H9 (cell line): Measurements from ENCODE around the gene CPM. TPM values are rescaled to one million over a fixed set of nuclear protein-coding genes. Genes with fewer than 3 reads are reported as not detected.

Experiments
- DNase-seq: peaks from one replicate; pipeline ENCODE4 v3.0.0-alpha.2; 2017
- H2AFZ ChIP-seq: one replicate; pipeline ENCODE4 v1.6.1; 2013; ENCODE audit warnings: mild to moderate bottlenecking, low read length, control low read depth, moderate library complexity
- H2AK5ac ChIP-seq: 2 replicates; pipeline ENCODE4 v1.6.1; 2013; ENCODE audit warnings: low read length, control low read depth, mixed read lengths; ENCODE audit not compliant: insufficient read length
- H2BK120ac ChIP-seq: one replicate; pipeline ENCODE4 v1.6.1; 2013; ENCODE audit warnings: low read depth, mild to moderate bottlenecking, low read length, control low read depth, inconsistent platforms; ENCODE audit not compliant: poor library complexity, severe bottlenecking
- H2BK12ac ChIP-seq: 2 replicates; pipeline ENCODE4 v1.6.1; 2013; ENCODE audit warnings: low read length, control low read depth, mixed read lengths, low read depth; ENCODE audit not compliant: insufficient read length
- H2BK15ac ChIP-seq: 2 replicates; pipeline ENCODE4 v1.6.1; 2013; ENCODE audit warnings: low read depth, low read length, control low read depth
- H2BK20ac ChIP-seq: one replicate; pipeline ENCODE4 v1.6.1; 2013; ENCODE audit warnings: low read depth, mild to moderate bottlenecking, low read length, control low read depth, inconsistent platforms; ENCODE audit not compliant: poor library complexity, severe bottlenecking
- H2BK5ac ChIP-seq: 2 replicates; pipeline ENCODE4 v1.6.1; 2013; ENCODE audit warnings: low read length, control low read depth, mixed read lengths; ENCODE audit not compliant: insufficient read length
- H3K14ac ChIP-seq: 2 replicates; pipeline ENCODE4 v1.6.1; 2013; ENCODE audit warnings: low read length, control low read depth; ENCODE audit not compliant: insufficient read depth
- H3K18ac ChIP-seq: 2 replicates; pipeline ENCODE4 v1.6.1; 2013; ENCODE audit warnings: low read depth, mild to moderate bottlenecking, mixed read lengths, low read length, control low read depth; ENCODE audit not compliant: insufficient read length
- H3K23ac ChIP-seq: 2 replicates; pipeline ENCODE4 v1.6.1; 2013; ENCODE audit warnings: low read length, control low read depth, mixed read lengths, low read depth; ENCODE audit not compliant: insufficient read length
- H3K23me2 ChIP-seq: 2 replicates; pipeline ENCODE4 v1.6.1; 2013; ENCODE audit warnings: low read depth, mild to moderate bottlenecking, mixed read lengths, low read length, control low read depth; ENCODE audit not compliant: insufficient read length, poor library complexity, severe bottlenecking
- H3K27ac ChIP-seq: 2 replicates; pipeline ENCODE4 v1.5.1; 2013; ENCODE audit warnings: low read length, control low read depth, mixed read lengths, low read depth; ENCODE audit not compliant: insufficient read length
- H3K27me3 ChIP-seq: 2 replicates; pipeline ENCODE4 v1.6.1; 2013; ENCODE audit warnings: low read length, control low read depth, inconsistent platforms; ENCODE audit not compliant: insufficient read depth
- H3K4ac ChIP-seq: 2 replicates; pipeline ENCODE4 v1.6.1; 2013; ENCODE audit warnings: low read depth, mild to moderate bottlenecking, control low read depth, inconsistent platforms, low read length, moderate library complexity
- H3K4me1 ChIP-seq: 2 replicates; pipeline ENCODE4 v1.6.1; 2013; ENCODE audit warnings: low read length, control low read depth, inconsistent platforms; ENCODE audit not compliant: insufficient read depth
- H3K4me2 ChIP-seq: 2 replicates; pipeline ENCODE4 v1.6.1; 2013; ENCODE audit warnings: low read length, control low read depth, mixed read lengths; ENCODE audit not compliant: insufficient read length, insufficient read depth
- H3K56ac ChIP-seq: 2 replicates; pipeline ENCODE4 v1.6.1; 2013; ENCODE audit warnings: low read depth, mild to moderate bottlenecking, mixed read lengths, low read length, control low read depth; ENCODE audit not compliant: insufficient read length
- H3K79me1 ChIP-seq: 2 replicates; pipeline ENCODE4 v1.6.1; 2013; ENCODE audit warnings: low read depth, mild to moderate bottlenecking, moderate library complexity, low read length, control low read depth, inconsistent platforms; ENCODE audit not compliant: insufficient read depth, poor library complexity, severe bottlenecking
- H3K79me2 ChIP-seq: 2 replicates; pipeline ENCODE4 v1.6.1; 2013; ENCODE audit warnings: low read length, control low read depth, inconsistent platforms; ENCODE audit not compliant: insufficient read depth
- H3K9ac ChIP-seq: 2 replicates; pipeline ENCODE4 v1.6.1; 2013; ENCODE audit warnings: low read length, control low read depth, mixed read lengths; ENCODE audit not compliant: insufficient read length; ENCODE audit errors: extremely low read depth
- H3K9me3 ChIP-seq: one replicate; pipeline ENCODE4 v1.6.1; 2013; ENCODE audit warnings: low read depth, low read length, inconsistent platforms; ENCODE audit not compliant: control insufficient read depth
- H3T11ph ChIP-seq: one replicate; pipeline ENCODE4 v1.6.1; 2013; ENCODE audit warnings: mild to moderate bottlenecking, low read length, control low read depth, inconsistent platforms
- H4K20me1 ChIP-seq: one replicate; pipeline ENCODE4 v1.6.1; 2013; ENCODE audit not compliant: control insufficient read depth, insufficient read length, insufficient read depth
- H4K5ac ChIP-seq: 2 replicates; pipeline ENCODE4 v1.6.1; 2013; ENCODE audit warnings: low read depth, mild to moderate bottlenecking, mixed read lengths, low read length, control low read depth; ENCODE audit not compliant: insufficient read length
- H4K8ac ChIP-seq: replicated peaks from 2 replicates; pipeline ENCODE4 v1.6.1; 2013; ENCODE audit warnings: low read length, control low read depth, mixed read lengths, low read depth; ENCODE audit not compliant: insufficient read length
- H4K91ac ChIP-seq: 2 replicates; pipeline ENCODE4 v1.6.1; 2013; ENCODE audit warnings: low read depth, mild to moderate bottlenecking, moderate library complexity, mixed read lengths, low read length, control low read depth; ENCODE audit not compliant: insufficient read length
- H3K27ac Mint-ChIP-seq, 3 experiments: 2 replicates in 2 of 3; 3 replicates in 1 of 3; pipeline ENCODE4 v1.8.0; 2020 to 2021; ENCODE audit warnings: mixed read lengths in 3 of 3, mild to moderate bottlenecking in 1 of 3, moderate library complexity in 1 of 3
- H3K27me3 Mint-ChIP-seq: 2 replicates; pipeline ENCODE4 v1.8.0; 2021; ENCODE audit warnings: low read depth, mild to moderate bottlenecking, moderate library complexity, mixed read lengths
- H3K36me3 Mint-ChIP-seq, 3 experiments: 2 replicates in 2 of 3; 3 replicates in 1 of 3; pipeline ENCODE4 v1.8.0; 2020 to 2021; ENCODE audit warnings: low read depth in 3 of 3, mixed read lengths in 3 of 3; ENCODE audit not compliant: insufficient read depth in 1 of 3
- H3K4me1 Mint-ChIP-seq, 2 experiments: 2 replicates each; pipeline ENCODE4 v1.8.0; 2020; ENCODE audit warnings: mixed read lengths in 2 of 2
- H3K4me3 Mint-ChIP-seq, 2 experiments: 2 replicates in 1 of 2; 3 replicates in 1 of 2; pipeline ENCODE4 v1.8.0; 2020 to 2021; ENCODE audit warnings: mild to moderate bottlenecking in 2 of 2, mixed read lengths in 2 of 2, moderate library complexity in 1 of 2
- H3K9me3 Mint-ChIP-seq, 2 experiments: 2 replicates in 1 of 2; 3 replicates in 1 of 2; pipeline ENCODE4 v1.8.0; 2020; ENCODE audit warnings: mild to moderate bottlenecking in 2 of 2, mixed read lengths in 2 of 2, moderate library complexity in 1 of 2
- CTCF ChIP-seq: fragments of 200-600 bp; sonication (generic); conservative IDR thresholded peaks from 3 replicates; pipeline ENCODE4 v1.8.0; 2021; ENCODE audit warnings: antibody characterized with exemption, mild to moderate bottlenecking
- WGBS: extraction: QIAGEN DNeasy Blood & Tissue Kit; methylation state at CpG from one replicate; pipeline ENCODE4 v1.1.7; 2013; ENCODE audit warnings: missing lambda C conversion rate, low lambda C conversion rate, mixed read lengths; ENCODE audit not compliant: insufficient read length; ENCODE audit errors: extremely low coverage; 5-methylcytosine and 5-hydroxymethylcytosine counted together
- total RNA-seq: library from RNA; stranded (reverse); gene quantifications from 2 replicates; pipeline ENCODE4 v1.2.1, GENCODE V29; 2021

The CPM gene
- total RNA-seq, 1 experiment from 2014 or later, result 1.2 TPM

- Histone ChIP-seq H3K14ac (no peak overlapping the region), H2BK5ac (no peak overlapping the region), H3K23ac (no peak overlapping the region), H2BK12ac (no peak overlapping the region), H3K4me2 (no peak overlapping the region), H4K91ac (no peak overlapping the region), H3K23me2 (no peaks in the 10 kb centered on the region), H3K56ac (no peak overlapping the region), H3K27ac (no peak overlapping the region), H3K9ac (no peak overlapping the region), H4K20me1 (no peaks in the 10 kb centered on the region), H3T11ph (no peak overlapping the region), H2BK15ac (no peak overlapping the region), H3K18ac (no peak overlapping the region), H3K4me1 (no peaks in the 10 kb centered on the region), H4K5ac (no peak overlapping the region), H2BK20ac (no peak overlapping the region), H2BK120ac (no peak overlapping the region), H4K8ac (no peak overlapping the region), H3K79me1 (no peaks in the 10 kb centered on the region), H3K4ac (no peak overlapping the region), H2AK5ac (no peak overlapping the region), H3K9me3 (no peaks in the 10 kb centered on the region), H3K79me2 (peaks cover 2% of the 10 kb centered on the region; the same call in 1 of the 2 replicates), H3K27me3 (no peaks in the 10 kb centered on the region), H2AFZ (no peak overlapping the region)
- WGBS, result no CpG with 5 or more reads among the region's 8 CpGs
- H3K27ac Mint-ChIP-seq, result peak overlapping the region in 1 of 3 experiments; percentile 79; a peak in 1 of 7 replicates
- no peaks in the 10 kb centered on the region for H3K27me3 Mint-ChIP-seq
- H3K4me1 Mint-ChIP-seq, result peaks cover 0 to 11% of the 10 kb centered on the region in 2 experiments; a peak in 2 of 4 replicates
- no peak for TF ChIP-seq CTCF
- no peak for DNase-seq
- no peaks in the 10 kb centered on the region for H3K9me3 Mint-ChIP-seq
- H3K4me3 Mint-ChIP-seq, result no peak overlapping the region
- H3K36me3 Mint-ChIP-seq, result peaks cover 16 to 81% (median 74%) of the 10 kb centered on the region in 3 experiments; a peak in 6 of 7 replicates
Observed at GRCh38 chr12:68815928-68816800, 116.8 kb downstream of the CPM start.
